Colonic mucosa (tissue), 4 donors: ENCODE data around the gene KRTAP5-2. TPM values are rescaled to one million over a fixed set of nuclear protein-coding genes. Genes with fewer than 3 reads are reported as not detected.

Source experiments
- DNase-seq: peaks from one replicate; pipeline ENCODE4 v3.0.0-alpha.2; 2020
- H3K27ac ChIP-seq: fragments of 200-600 bp; one replicate; pipeline ENCODE4 v1.8.0; 2021
- H3K27me3 ChIP-seq: fragments of 200-600 bp; one replicate; pipeline ENCODE4 v1.8.0; 2021
- H3K36me3 ChIP-seq: fragments of 200-600 bp; one replicate; pipeline ENCODE4 v1.8.0; 2021
- H3K4me1 ChIP-seq: fragments of 200-600 bp; one replicate; pipeline ENCODE4 v1.8.0; 2021; ENCODE audit warnings: mild to moderate bottlenecking
- H3K4me3 ChIP-seq: fragments of 200-600 bp; one replicate; pipeline ENCODE4 v1.8.0; 2021
- H3K9ac ChIP-seq, 2 donors: one replicate each; pipeline ENCODE4 v1.7.0; 2013; ENCODE audit warnings: control low read depth in 2 of 2, low read depth in 2 of 2, low read length in 2 of 2
- H3K9me3 ChIP-seq: fragments of 200-600 bp; one replicate; pipeline ENCODE4 v1.8.0; 2021
- intact Hi-C: fragments of 100-400 bp; cut with DNase I; formaldehyde crosslinking; loops from one replicate; pipeline ENCODE4 v1.14.1; 2022
- total RNA-seq, 2 donors: library from RNA; stranded (reverse); fragmentation: NEBNext Ultra II Directional in 1 of 2; extraction: Animal tissue kit (Norgen Biotek cat#: 25700) in 1 of 2; gene quantifications; one replicate each; pipeline ENCODE4 v1.2.1, GENCODE V29; 2021
- TF ChIP-seq, protein P1 (sequence below): fragments of 200-600 bp; IDR thresholded peaks from one replicate; pipeline ENCODE4 v1.8.0; 2022; ENCODE audit warnings: antibody characterized with exemption, mild to moderate bottlenecking
- donor health status: healthy.
- donor health status: DM: no; HTN: no; CAD: no.
- donor health status: DM: no; HTN: no; CAD: no.

Gene KRTAP5-2
- total RNA-seq, 2 donors from 2014 or later: not detected

DNA sequence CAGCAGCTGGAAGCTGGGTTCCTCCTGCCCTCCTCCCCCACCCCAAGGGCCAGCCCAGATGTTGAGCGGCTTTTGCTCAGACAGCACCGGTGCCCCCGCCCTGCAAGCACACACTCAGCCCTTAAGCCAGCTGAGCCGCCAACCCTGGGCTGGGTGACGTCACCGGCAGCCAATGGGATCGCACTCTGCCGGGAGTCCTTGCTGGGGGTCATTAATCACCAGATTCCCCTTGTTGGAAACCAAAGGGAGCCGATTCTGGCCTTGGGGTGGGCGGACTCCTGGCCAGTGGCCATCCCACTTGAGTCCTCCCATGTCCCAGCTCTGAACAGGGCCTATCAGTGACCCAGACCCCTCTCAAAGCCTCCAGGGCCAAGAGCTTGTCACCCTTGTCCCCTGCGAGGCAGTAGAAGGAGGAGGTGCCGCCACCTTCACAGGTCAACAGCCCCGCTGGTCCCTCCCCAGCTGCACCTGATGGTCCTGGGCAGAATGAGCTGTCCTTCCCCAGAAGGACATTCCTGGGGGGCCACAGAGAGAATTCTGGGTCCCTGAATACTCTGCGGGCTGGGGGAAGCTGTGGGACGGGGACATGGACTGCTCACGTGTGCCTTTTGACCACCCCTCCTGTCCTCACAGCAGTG, 33.4 kb downstream of the KRTAP5-2 start:
- H3K4me1 ChIP-seq: peaks cover 14% of the 10 kb centered on the region
- H3K9ac ChIP-seq: peak overlapping the region in 1 of 2 donors; percentile 61

DNA sequence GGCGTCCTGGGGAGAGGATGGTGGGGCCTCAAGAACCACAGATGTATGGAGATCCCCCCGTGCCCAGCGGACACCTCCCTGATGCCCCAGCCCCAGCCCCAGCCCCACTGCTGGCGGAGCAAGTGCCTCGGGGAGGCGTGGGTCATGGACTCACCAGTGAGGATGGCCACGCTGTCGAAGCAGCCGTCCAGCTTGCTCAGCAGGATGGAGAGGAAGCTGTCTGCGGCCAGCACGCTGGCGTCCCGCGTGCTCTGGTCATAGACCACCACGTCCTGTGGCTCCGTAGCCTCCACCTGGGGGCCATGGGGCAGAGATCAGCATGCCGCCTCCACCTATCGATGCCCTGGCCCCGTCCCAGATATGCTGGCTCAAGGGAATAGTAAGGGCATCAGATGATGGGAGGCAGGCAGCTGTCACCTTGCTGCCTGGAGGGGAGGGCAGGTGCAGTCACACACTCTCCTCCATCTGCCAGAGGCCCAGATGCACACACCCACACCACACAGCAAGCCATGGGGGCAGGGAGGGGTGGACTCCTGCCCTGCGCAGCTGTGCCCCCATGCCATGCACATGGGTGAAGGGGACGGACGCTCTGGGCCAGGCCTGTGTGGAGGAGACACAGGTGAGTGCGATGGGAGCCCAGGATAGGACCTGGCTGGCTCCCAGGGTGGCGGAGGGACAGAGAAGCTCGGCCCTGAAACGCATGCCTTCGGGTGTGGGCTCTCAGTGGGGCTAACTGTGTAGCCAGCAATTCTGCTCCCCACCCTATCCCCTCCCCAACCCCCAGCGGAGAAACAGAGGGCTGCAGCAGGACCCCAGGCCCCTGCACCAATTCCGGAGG, 34.2 kb downstream of the KRTAP5-2 start:
- H3K27me3 ChIP-seq: no peaks in the 10 kb centered on the region
- H3K27ac ChIP-seq: no peak overlapping the region
- TF ChIP-seq, protein P1, sequence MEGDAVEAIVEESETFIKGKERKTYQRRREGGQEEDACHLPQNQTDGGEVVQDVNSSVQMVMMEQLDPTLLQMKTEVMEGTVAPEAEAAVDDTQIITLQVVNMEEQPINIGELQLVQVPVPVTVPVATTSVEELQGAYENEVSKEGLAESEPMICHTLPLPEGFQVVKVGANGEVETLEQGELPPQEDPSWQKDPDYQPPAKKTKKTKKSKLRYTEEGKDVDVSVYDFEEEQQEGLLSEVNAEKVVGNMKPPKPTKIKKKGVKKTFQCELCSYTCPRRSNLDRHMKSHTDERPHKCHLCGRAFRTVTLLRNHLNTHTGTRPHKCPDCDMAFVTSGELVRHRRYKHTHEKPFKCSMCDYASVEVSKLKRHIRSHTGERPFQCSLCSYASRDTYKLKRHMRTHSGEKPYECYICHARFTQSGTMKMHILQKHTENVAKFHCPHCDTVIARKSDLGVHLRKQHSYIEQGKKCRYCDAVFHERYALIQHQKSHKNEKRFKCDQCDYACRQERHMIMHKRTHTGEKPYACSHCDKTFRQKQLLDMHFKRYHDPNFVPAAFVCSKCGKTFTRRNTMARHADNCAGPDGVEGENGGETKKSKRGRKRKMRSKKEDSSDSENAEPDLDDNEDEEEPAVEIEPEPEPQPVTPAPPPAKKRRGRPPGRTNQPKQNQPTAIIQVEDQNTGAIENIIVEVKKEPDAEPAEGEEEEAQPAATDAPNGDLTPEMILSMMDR: no peak
- no peak overlapping the region for H3K4me3 ChIP-seq
- no peak for DNase-seq
- H3K4me1 ChIP-seq: peaks cover 15% of the 10 kb centered on the region
- H3K9me3 ChIP-seq: no peaks in the 10 kb centered on the region
- intact Hi-C loops: no loop called here
- peak overlapping the region in 1 of 2 donors; percentile 61 for H3K9ac ChIP-seq
- no peaks in the 10 kb centered on the region for H3K36me3 ChIP-seq

More for the DNA sequence above, 33.4 kb downstream of the KRTAP5-2 start:
- intact Hi-C loops: no loop called here
- Histone ChIP-seq H3K27me3 (no peaks in the 10 kb centered on the region), H3K36me3 (no peaks in the 10 kb centered on the region), H3K9me3 (no peaks in the 10 kb centered on the region), H3K27ac (no peak overlapping the region), H3K4me3 (no peak overlapping the region)
- TF ChIP-seq, protein P1: no peak
- DNase-seq: peak; percentile 67

DNA sequence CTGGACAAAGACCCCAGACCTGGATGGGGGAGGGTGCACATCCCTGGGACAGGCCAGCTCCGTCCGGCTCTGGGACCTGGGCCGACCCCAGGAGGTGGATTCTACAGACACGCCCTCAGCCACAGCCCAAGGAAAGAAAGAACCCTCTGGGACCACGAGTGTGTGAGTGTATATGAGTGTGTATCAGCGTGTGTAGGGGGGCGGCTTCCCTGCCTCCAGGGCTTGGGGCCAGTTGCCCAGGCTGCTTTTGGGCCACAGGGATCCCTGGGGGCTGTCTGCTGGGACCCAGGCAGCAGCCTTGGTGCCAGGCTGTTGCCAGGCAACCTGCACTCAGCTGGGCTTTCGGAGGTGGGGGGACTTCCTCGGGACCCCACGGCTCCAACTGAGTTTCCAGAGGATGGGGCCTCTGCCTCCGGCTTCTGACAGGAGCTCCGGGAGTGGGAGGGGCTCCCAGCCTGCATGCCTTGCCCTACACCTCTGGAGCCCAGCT, 34.9 kb downstream of the KRTAP5-2 start:
- Histone ChIP-seq H3K4me3 (no peak overlapping the region), H3K36me3 (no peaks in the 10 kb centered on the region), H3K27ac (no peak overlapping the region), H3K4me1 (peaks cover 22% of the 10 kb centered on the region), H3K27me3 (no peaks in the 10 kb centered on the region), H3K9me3 (no peaks in the 10 kb centered on the region), H3K9ac (no peak overlapping the region)
- no peak for DNase-seq
- TF ChIP-seq, protein P1: no peak
- intact Hi-C loops: no loop called here

DNA sequence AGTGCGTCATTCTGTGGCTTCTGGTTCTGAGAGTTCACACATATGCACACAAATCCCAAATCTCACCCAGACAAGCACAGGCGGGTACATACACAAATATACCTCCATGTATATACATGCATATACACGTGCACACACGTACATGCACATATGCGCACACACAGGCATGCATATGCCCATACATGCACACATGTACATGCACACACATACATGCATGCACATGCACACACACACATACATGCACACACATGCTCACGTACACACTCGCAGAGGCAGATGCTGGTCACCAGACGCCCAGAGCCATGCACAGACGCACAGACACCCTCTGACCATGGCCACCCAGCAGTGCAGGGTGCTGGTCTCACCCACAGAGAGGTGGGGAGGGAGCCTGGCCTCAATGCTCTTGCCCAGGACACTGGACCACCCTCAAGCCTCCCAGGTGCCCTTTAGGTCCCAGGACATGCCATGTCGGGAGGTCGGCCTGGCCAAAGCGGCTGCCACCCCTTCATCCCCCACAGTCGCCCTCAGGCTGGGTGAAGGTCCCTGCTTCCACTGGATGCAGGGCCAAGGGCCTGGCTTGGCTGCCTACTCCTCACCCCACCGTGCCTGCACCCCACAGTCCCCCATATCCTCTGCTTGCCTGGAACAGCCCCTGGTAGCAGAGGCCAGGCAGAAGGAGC, 35.5 kb downstream of the KRTAP5-2 start:
- H3K4me3 ChIP-seq: no peak overlapping the region
- no peak for DNase-seq
- H3K36me3 ChIP-seq: no peaks in the 10 kb centered on the region
- H3K27me3 ChIP-seq: no peaks in the 10 kb centered on the region
- intact Hi-C loops: no loop called here
- no peak overlapping the region for H3K27ac ChIP-seq
- H3K9me3 ChIP-seq: no peaks in the 10 kb centered on the region
- no peak overlapping the region for H3K9ac ChIP-seq
- peaks cover 22% of the 10 kb centered on the region for H3K4me1 ChIP-seq
- TF ChIP-seq, protein P1: no peak

DNA sequence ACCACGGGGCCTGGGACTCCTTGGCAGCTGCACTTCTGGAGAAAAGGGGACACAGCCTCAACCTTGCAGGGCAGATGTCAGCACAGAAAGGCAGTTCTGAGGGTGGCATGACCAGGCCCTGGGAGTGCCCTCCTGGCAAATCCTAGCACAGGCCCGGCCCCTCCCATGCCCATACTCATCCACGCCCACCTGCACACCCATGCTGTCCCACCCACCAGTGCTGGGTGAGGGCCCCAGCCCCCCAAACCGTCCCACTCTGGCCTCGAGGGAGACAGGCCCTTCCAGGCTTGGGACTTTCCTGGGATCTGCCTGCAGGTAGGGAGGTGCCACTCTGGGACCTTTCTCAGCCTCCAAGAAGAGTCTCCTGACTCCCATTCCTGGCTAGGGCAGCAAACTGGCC, 36.1 kb downstream of the KRTAP5-2 start:
- H3K27ac ChIP-seq: no peak overlapping the region
- peaks cover 22% of the 10 kb centered on the region for H3K4me1 ChIP-seq
- H3K4me3 ChIP-seq: no peak overlapping the region
- H3K27me3 ChIP-seq: no peaks in the 10 kb centered on the region
- H3K9me3 ChIP-seq: no peaks in the 10 kb centered on the region
- no peak for DNase-seq
- no peak overlapping the region for H3K9ac ChIP-seq
- intact Hi-C loops: no loop called here
- TF ChIP-seq, protein P1: no peak
- no peaks in the 10 kb centered on the region for H3K36me3 ChIP-seq
